Measurements from ENCODE around the gene GARRE1.
"Not testable (repeated sequence)": the region's sequence is repeated elsewhere in the genome, so short reads cannot be mapped to it uniquely, and the experiment has no call there.

The GARRE1 gene

DNA sequence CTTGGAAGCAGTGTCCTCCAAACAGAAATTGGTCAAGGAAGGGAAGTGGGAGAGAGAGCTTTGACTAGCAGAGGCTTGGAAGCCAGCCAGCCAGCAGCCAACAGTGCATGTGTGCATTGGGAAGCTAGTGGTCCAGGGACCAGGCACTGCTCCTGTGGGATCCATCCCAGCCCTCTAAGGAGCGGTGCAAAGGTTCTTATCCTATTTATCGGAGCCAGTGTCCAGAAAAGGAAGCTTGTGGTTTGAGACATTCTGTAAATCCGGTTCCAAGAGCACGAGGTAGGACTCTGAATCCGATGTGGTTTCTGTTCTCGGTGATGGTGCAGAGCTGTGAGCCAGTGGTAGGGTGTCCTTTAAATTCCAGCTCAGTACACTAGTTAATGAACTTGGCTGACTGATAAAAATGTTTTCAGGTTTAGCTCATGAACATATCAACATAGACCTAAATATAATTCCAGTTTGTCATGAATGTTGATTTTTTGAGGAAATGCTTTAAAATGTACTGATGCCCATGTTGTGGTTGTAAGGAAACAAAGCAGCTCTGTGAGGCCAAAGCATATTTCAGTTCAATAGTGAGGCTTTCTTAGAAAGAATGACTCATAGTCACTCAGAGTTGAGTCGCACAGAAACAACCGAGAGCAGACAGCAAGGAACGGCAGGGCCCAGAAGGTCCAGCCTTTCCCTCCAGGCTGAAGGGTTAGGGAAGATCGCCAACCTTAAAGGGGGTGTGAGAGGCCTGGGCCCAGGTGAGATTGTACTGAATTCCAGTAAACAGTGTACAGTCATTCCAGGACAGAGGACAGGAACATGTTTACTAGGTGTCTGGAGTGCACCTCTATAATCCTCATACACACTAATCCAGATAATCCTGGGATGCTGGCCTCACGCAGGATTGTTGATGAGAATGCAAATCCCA lies 21.5 kb upstream of the GARRE1 start:
- DNase-seq, result no peak

- no peak for DNase-seq
These were observed 18.9 kb upstream of the GARRE1 start for GRCh38 chr19:34235425-34235940.

DNA sequence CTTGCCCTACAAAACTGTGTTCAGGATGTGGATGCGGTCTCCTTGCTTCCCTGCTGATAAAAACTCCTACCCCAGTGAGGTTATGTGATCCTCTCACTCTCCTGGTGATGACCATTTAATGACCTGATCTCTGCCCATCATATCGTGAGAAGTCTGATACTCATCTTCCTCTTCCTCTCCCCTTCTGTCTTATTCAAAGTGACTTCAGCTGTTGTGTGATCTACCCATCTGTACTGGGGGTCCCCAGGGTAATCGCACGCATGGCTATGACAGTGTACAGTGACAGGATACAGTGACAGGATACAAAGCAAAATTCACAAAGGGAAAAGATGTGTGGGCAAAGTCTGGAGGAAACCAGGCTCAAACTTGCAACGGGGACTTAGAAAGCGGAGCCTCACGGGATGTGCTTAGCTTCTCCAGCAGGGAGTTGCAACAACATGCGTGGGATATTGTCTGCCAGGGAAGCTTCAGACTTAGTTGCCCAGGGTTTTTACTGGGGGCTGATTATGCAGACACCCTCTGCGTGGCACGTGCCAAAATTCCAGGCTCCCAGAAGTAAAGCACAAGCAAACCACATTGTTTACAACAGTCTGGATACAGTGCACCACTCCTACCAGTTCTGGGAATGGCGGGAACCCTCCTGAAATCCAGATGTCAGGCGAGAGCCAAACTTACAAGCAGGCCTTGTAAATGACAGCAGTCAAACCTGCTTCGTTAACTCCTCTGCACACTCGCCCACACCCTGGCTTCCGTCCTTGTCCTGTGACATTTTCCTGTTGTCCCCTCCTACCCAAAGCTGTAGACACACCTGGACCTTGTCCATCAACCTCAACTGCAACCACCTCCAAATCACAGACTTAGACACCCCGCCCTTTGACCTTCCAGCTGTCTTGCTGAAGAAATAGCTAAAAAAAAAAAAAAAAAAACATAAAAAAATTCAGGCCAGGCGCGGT lies 18.0 kb upstream of the GARRE1 start:
- DNase-seq, result no peak

DNA sequence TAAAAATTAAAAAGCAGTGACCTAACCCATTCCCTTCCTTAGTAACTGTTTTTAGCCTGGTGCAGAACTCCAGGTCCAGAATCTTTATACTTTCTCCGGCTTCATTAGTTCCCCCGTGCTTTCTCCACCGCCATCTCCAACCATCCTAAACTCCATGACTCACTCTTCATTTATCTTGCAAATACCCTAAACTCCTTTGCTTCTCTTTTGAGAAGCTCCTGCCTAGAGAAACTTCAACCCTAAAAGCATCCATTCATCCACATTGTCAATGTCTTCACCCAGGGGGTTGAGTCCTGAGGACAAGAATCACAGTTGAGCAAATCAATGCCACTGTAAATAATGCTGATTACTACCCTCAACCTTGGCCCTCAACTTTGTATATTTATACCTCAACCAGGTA lies 17.1 kb upstream of the GARRE1 start:
- DNase-seq, result no peak

DNA sequence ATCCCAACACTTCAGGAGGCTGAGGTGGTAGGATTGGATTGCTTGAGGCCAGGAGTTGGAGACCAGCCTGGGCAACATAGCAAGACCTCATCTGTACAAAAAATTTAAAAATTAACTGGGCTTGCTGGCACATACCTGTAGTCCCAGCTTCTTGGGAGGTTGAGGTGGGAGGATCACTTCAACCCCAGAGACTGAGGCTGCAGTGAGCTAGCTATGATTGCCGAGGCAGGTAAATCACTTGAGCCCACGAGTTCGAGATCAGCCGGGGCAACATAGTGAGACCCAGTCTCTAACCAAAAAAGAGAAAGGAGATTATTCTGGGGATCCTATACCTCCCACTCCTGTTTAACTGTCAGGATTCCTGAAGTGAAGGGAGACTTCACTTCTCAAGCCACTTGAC lies 16.4 kb upstream of the GARRE1 start:
- DNase-seq, result no peak

- DNase-seq, result no peak
These were observed 12.6 kb upstream of the GARRE1 start for GRCh38 chr19:34241513-34242337.

DNA sequence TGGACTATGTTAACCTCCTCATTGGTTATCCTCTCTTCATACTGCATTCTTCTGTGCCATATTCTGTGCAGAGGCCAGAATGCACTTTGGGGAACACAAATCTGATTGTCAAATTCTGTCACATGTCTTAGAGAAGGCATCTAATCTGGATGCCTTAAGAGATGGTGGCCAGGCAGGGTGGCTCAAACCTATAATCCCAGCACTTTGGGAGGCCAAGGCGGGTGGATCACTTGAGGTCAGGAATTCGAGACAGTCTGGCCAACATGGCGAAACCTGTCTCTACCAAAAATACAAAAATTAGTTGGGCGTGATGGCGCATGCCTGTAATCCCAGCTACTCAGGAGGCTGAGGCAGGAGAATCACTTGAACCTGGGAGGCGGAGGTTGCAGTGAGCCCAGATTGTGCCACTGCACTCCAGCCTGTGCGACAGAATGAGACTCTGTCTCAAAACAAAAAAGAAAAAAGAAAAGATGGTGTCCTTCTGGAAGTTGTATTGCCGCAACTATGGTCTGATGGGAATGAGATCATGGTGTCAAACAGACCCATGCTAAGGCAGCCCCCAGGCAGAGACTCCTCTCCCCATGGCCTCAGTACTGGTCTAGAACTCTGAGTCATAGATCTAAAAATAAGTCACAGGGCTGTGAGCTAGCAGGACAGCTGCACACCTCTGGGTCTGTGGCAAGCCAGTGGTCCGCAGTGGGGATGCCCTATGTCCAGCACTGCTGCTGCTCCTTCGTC lies 11.0 kb upstream of the GARRE1 start:
- DNase-seq, result not testable (repeated sequence)

GRCh38 chr19:34243876-34244578 lies 10.3 kb upstream of the GARRE1 start:
- DNase-seq, result no peak

- no peak for DNase-seq
These were observed 9.6 kb upstream of the GARRE1 start for GRCh38 chr19:34244611-34245299.

GRCh38 chr19:34246340-34246739 lies 8.0 kb upstream of the GARRE1 start:
- no peak for DNase-seq

- no peak for DNase-seq
These were observed 5.4 kb upstream of the GARRE1 start for GRCh38 chr19:34248941-34249340.

DNA sequence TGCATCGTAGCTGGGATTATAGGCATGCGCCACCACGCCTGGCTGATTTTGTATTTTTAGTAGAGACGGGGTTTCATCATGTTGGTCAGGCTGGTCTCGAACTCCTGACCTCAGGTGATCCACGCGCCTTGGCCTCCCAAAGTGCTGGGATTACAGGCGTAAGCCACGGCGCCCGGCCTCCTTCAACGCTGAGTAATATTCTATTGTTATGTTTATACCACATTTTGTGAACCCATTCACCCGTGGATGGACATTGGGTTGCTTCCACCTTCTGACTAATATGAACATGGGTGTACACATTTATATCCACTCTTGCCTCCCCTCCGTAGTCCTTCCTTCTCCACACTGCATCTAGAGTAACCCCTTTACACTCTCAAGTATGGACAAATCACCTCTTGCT lies 1.2 kb upstream of the GARRE1 start:
- not testable (repeated sequence) for DNase-seq

- DNase-seq, result not testable (repeated sequence)
These were observed 691 bp upstream of the GARRE1 start for GRCh38 chr19:34253681-34254045.

GRCh38 chr19:34254698-34255432 lies 511 bp downstream of the GARRE1 start:
- no peak for DNase-seq

- DNase-seq, result no peak
These were observed 1.2 kb downstream of the GARRE1 start for GRCh38 chr19:34255546-34255945.

DNA sequence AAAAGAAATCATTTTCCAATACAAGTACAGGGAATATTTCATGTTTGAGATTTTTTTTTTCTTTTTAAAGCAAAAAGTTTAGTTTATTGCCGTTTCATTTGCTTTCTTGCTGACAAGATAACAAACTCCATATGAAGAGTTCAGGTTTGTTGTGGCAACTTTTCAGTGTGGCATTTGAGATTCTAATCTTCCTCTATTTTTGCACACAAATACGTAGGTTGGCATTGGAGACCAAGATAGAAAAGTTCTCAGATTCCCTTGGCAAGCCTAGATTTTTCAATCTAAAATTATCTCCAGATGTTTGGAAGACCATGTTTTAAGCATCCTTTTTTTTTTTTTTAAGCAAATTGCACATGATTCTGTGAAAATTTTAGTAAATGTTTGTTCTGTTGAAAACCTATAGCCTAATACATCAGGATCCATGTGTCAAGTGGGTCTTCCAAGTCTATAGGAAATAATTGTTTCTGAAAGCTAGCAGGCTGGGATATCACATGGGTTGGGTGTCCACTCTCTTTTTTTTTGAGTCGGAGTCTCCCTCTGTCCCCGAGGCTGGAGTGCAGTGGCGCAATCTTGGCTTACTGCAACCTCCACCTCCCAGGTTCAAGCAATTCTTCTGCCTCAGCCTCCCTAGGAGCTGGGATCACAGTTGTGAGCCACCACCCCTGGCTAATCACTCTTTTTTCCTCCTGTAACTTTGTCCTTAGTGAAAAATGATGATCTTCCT lies 2.6 kb downstream of the GARRE1 start:
- DNase-seq, result no peak

GRCh38 chr19:34257559-34257924 lies 3.2 kb downstream of the GARRE1 start:
- DNase-seq, result no peak

GRCh38 chr19:34259367-34260095 lies 5.2 kb downstream of the GARRE1 start:
- DNase-seq, result no peak
